Neuronal stem cell (in vitro differentiated cells): Measurements from ENCODE around the gene PLEKHH1.
"Not testable (repeated sequence)": the region's sequence is repeated elsewhere in the genome, so short reads cannot be mapped to it uniquely, and the experiment has no call there.

Experiments
- DNase-seq: peaks from one replicate; pipeline ENCODE4 v3.0.0-alpha.2; 2013; ENCODE audit warnings: low spot score
- H2AFZ ChIP-seq: one replicate; pipeline ENCODE4 v1.6.1; 2013; ENCODE audit warnings: mild to moderate bottlenecking, low read length, inconsistent platforms
- H2AK5ac ChIP-seq: 2 replicates; pipeline ENCODE4 v1.6.1; 2013; ENCODE audit warnings: low read depth, mild to moderate bottlenecking, inconsistent platforms, low read length, moderate library complexity, mixed read lengths
- H2BK120ac ChIP-seq: 2 replicates; pipeline ENCODE4 v1.6.1; 2013; ENCODE audit warnings: low read depth, mild to moderate bottlenecking, inconsistent platforms, low read length, moderate library complexity, mixed read lengths
- H2BK12ac ChIP-seq: one replicate; pipeline ENCODE4 v1.6.1; 2013; ENCODE audit warnings: low read length, inconsistent platforms
- H2BK15ac ChIP-seq: 2 replicates; pipeline ENCODE4 v1.6.1; 2013; ENCODE audit warnings: mild to moderate bottlenecking, low read length, inconsistent platforms, mixed read lengths
- H2BK5ac ChIP-seq: one replicate; pipeline ENCODE4 v1.6.1; 2013; ENCODE audit warnings: inconsistent platforms, mild to moderate bottlenecking, low read length, moderate library complexity
- H3K14ac ChIP-seq: one replicate; pipeline ENCODE4 v1.6.1; 2013; ENCODE audit warnings: low read length, inconsistent platforms
- H3K18ac ChIP-seq: 2 replicates; pipeline ENCODE4 v1.6.1; 2013; ENCODE audit warnings: low read length, inconsistent platforms
- H3K23ac ChIP-seq: 2 replicates; pipeline ENCODE4 v1.6.1; 2013; ENCODE audit warnings: low read depth, mild to moderate bottlenecking, mixed read lengths, low read length, inconsistent platforms; ENCODE audit not compliant: poor library complexity
- H3K27ac ChIP-seq: replicated peaks from 3 replicates; pipeline ENCODE4 v1.5.1; 2013; ENCODE audit warnings: low read length, inconsistent platforms
- H3K27me3 ChIP-seq, 3 experiments: 2 replicates each; pipeline ENCODE4 v1.6.1; 2013; ENCODE audit warnings: low read length in 3 of 3, mild to moderate bottlenecking in 2 of 3, inconsistent platforms in 1 of 3, low read depth in 1 of 3, mixed read lengths in 1 of 3, moderate library complexity in 1 of 3; ENCODE audit not compliant: control insufficient read depth in 3 of 3, insufficient read depth in 3 of 3
- H3K36me3 ChIP-seq, 2 donors: replicated peaks in 1 of 2; 2 replicates each; pipeline ENCODE4 v1.6.1; 2013; ENCODE audit warnings: low read length in 2 of 2; ENCODE audit not compliant: control insufficient read depth in 2 of 2, insufficient read depth in 2 of 2
- H3K4ac ChIP-seq: 2 replicates; pipeline ENCODE4 v1.6.1; 2013; ENCODE audit warnings: inconsistent platforms, mild to moderate bottlenecking, low read length, moderate library complexity
- H3K4me1 ChIP-seq, 2 donors: 1 replicate in 1 of 2; 2 replicates in 1 of 2; pipeline ENCODE4 v1.6.1; 2013; ENCODE audit warnings: low read length in 2 of 2, low read depth in 1 of 2; ENCODE audit not compliant: control insufficient read depth in 2 of 2, insufficient read depth in 1 of 2
- H3K4me2 ChIP-seq: one replicate; pipeline ENCODE4 v1.6.1; 2013; ENCODE audit warnings: mild to moderate bottlenecking, low read length, inconsistent platforms; ENCODE audit not compliant: insufficient read depth, poor library complexity, severe bottlenecking
- H3K4me3 ChIP-seq, 2 donors: 2 replicates each; pipeline ENCODE4 v1.5.1; 2013; ENCODE audit warnings: low read length in 2 of 2, mild to moderate bottlenecking in 2 of 2, inconsistent platforms in 1 of 2, moderate library complexity in 1 of 2
- H3K79me1 ChIP-seq: one replicate; pipeline ENCODE4 v1.6.1; 2013; ENCODE audit warnings: low read depth, mild to moderate bottlenecking, inconsistent platforms, low read length, moderate library complexity
- H3K9ac ChIP-seq: one replicate; pipeline ENCODE4 v1.6.1; 2013; ENCODE audit warnings: mild to moderate bottlenecking, low read depth, low read length, inconsistent platforms; ENCODE audit not compliant: poor library complexity
- H3K9me3 ChIP-seq, 2 donors: replicated peaks in 1 of 2; 2 replicates each; pipeline versions ENCODE3 to v1.6.1; 2013; ENCODE audit warnings: low read length in 2 of 2, mild to moderate bottlenecking in 2 of 2, inconsistent platforms in 1 of 2, low read depth in 1 of 2, mixed read lengths in 1 of 2, moderate library complexity in 1 of 2; ENCODE audit not compliant: control insufficient read depth in 2 of 2, insufficient read depth in 1 of 2
- H4K8ac ChIP-seq: one replicate; pipeline ENCODE4 v1.6.1; 2013; ENCODE audit warnings: low read depth, mild to moderate bottlenecking, inconsistent platforms, low read length, moderate library complexity
- H4K91ac ChIP-seq: one replicate; pipeline ENCODE4 v1.6.1; 2013; ENCODE audit warnings: low read length, low read depth, mild to moderate bottlenecking, inconsistent platforms; ENCODE audit not compliant: poor library complexity
- WGBS, 2 donors: extraction: QIAGEN DNeasy Blood & Tissue Kit; methylation state at CpG; one replicate each; pipeline ENCODE4 v1.1.7; 2013; ENCODE audit warnings: missing lambda C conversion rate in 2 of 2, mixed read lengths in 1 of 2; ENCODE audit not compliant: insufficient read length in 2 of 2, insufficient replicate concordance in 1 of 2; ENCODE audit errors: extremely low coverage in 2 of 2; 5-methylcytosine and 5-hydroxymethylcytosine counted together

The PLEKHH1 gene

GRCh38 chr14:67538501-67538900 is 5.4 kb downstream of the PLEKHH1 start:
- no CpG with 5 or more reads among the region's 2 CpGs for WGBS, 2 donors
- no peak for DNase-seq

DNA sequence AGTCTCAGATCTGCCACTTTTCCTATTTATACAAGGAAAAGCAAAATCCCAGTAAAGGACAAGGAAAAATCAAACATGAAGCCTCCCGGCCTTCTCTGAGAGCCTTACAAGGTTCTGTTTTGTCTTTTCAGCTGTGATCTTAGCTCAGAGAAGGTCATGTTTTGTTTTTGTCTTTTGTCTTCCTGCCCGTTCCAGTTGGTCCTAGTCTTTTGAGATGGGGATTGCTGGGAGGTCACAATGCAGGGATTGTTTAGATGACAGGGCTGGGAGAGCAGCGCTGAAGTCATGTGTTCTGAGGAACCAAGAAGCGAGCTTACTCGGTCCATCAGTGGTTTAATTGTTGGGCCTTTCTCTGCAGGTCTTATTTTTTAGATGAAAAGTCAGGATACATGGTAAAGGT is 6.0 kb downstream of the PLEKHH1 start:
- no CpG with 5 or more reads among the region's 5 CpGs for WGBS, 2 donors
- Histone ChIP-seq H3K18ac (no peak overlapping the region), H2AFZ (peak overlapping the region; percentile 48), H2AK5ac (no peak overlapping the region), H4K91ac (no peak overlapping the region), H3K23ac (no peak overlapping the region), H4K8ac (no peak overlapping the region), H3K4me1 (peaks cover 14 to 23% of the 10 kb centered on the region in 2 donors), H2BK5ac (no peak overlapping the region), H3K9me3 (peaks cover 0 to 5% of the 10 kb centered on the region in 2 donors), H3K79me1 (no peaks in the 10 kb centered on the region), H3K14ac (no peak overlapping the region), H3K4me2 (peak overlapping the region; percentile 29), H3K9ac (no peak overlapping the region), H3K27ac (no peak overlapping the region), H2BK12ac (no peak overlapping the region), H3K4ac (no peak overlapping the region), H3K4me3 (no peak overlapping the region), H2BK15ac (no peak overlapping the region), H2BK120ac (no peak overlapping the region), H3K36me3 (no peaks in the 10 kb centered on the region), H3K27me3 (no peaks in the 10 kb centered on the region)
- peak; percentile 51 for DNase-seq

More at GRCh38 chr14:67538501-67538900, 5.4 kb downstream of the PLEKHH1 start:
- Histone ChIP-seq H4K91ac (no peak overlapping the region), H2AFZ (peak overlapping the region; percentile 17), H3K14ac (no peak overlapping the region), H2BK120ac (no peak overlapping the region), H3K36me3 (no peaks in the 10 kb centered on the region), H3K79me1 (no peaks in the 10 kb centered on the region), H3K18ac (no peak overlapping the region), H3K27me3 (no peaks in the 10 kb centered on the region), H3K23ac (no peak overlapping the region), H3K9ac (no peak overlapping the region), H2BK5ac (no peak overlapping the region), H3K4ac (no peak overlapping the region), H2AK5ac (no peak overlapping the region), H2BK12ac (no peak overlapping the region), H2BK15ac (no peak overlapping the region), H3K27ac (no peak overlapping the region), H3K4me1 (peaks cover 14 to 23% of the 10 kb centered on the region in 2 donors), H3K9me3 (no peaks in the 10 kb centered on the region), H3K4me2 (no peak overlapping the region), H3K4me3 (no peak overlapping the region), H4K8ac (no peak overlapping the region)

GRCh38 chr14:67541448-67542387 is 8.6 kb downstream of the PLEKHH1 start:
- Histone ChIP-seq H3K9ac (no peak overlapping the region), H3K4me3 (no peak overlapping the region), H4K8ac (no peak overlapping the region), H2BK15ac (no peak overlapping the region), H3K18ac (no peak overlapping the region), H3K4me2 (peak overlapping the region; percentile 23), H3K27ac (no peak overlapping the region), H4K91ac (no peak overlapping the region), H2AK5ac (no peak overlapping the region), H2BK5ac (no peak overlapping the region), H3K4me1 (peaks cover 14 to 23% of the 10 kb centered on the region in 2 donors), H2BK12ac (no peak overlapping the region), H3K79me1 (no peaks in the 10 kb centered on the region), H3K14ac (no peak overlapping the region), H2BK120ac (no peak overlapping the region), H3K27me3 (no peaks in the 10 kb centered on the region), H3K23ac (no peak overlapping the region), H2AFZ (peak overlapping the region; percentile 23), H3K4ac (no peak overlapping the region), H3K36me3 (peaks cover 0 to 5% of the 10 kb centered on the region in 2 donors), H3K9me3 (peaks cover 0 to 23% of the 10 kb centered on the region in 2 donors)
- no peak for DNase-seq
- WGBS, 2 donors = no CpG with 5 or more reads among the region's 24 CpGs

DNA sequence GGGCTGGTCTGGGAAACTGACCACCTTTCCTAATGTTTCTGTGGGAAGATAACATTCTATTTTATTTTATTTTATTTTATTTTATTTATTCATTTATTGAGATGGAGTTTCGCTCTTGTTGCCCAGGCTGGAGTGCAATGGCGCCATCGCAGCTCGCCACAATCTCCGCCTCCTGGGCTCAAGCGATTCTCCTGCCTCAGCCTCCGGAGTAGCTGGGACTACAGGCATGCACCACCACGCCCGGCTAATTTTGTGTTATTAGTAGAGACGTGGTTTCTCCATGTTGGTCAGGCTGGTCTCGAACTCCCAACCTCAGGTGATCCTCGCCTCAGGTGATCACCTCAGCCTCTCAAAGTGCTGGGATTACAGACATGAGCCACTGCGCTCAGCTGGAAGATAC is 9.5 kb downstream of the PLEKHH1 start:
- not testable (repeated sequence) for H4K8ac ChIP-seq, H3K27ac ChIP-seq, H3K79me1 ChIP-seq, H2BK15ac ChIP-seq, H2BK120ac ChIP-seq, H2BK5ac ChIP-seq, H2AK5ac ChIP-seq, H3K27me3 ChIP-seq, H3K9ac ChIP-seq, H3K4me3 ChIP-seq, H3K23ac ChIP-seq, H2AFZ ChIP-seq, H3K18ac ChIP-seq, H3K4ac ChIP-seq, H3K36me3 ChIP-seq, H4K91ac ChIP-seq, H2BK12ac ChIP-seq, H3K4me2 ChIP-seq, H3K14ac ChIP-seq, DNase-seq
- no CpG with 5 or more reads among the region's 13 CpGs for WGBS, 2 donors
- Histone ChIP-seq H3K4me1 (peaks cover 14 to 23% of the 10 kb centered on the region in 2 donors), H3K9me3 (peaks cover 0 to 23% of the 10 kb centered on the region in 2 donors)
